SKM-1 treated with dmso at 0.1 percent for 144 hours (cell line): ENCODE results near the gene LYL1.

Experiments
- DNase-seq: peaks from one replicate; lab custom pipeline; 2025; ENCODE audit not compliant: unreplicated experiment; lab: John Stamatoyannopoulos, UW

LYL1 gene

DNA sequence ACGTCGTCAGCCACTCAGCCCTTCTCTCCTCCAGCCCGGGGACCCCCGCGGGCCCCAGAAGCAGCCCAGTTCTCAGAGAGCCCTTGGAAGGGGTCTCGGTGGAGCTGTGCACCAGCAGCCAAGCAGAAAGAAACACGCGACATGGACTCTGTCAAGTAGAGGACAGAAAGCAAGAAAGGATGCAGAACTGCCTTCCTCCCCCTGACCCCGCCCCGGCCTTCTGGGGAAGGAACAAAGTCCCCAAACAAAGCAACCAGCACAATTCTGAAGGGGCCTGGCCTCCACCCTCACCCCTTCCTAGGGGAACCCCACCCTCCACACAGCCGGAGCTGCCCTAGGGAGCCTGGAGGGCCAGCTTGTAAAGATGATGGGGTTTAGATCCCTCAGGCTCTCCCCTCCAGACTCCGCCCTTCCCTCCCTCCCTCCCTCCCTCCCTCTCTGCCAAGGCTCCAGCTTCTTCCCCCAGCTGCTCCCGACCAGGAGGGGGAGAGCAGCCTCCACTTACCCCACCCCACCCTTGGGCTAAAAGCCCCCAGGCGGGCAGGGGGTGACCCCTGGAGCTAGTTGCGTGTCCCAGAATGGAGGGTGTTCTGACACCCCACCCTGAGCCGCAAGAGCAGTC lies 7.8 kb downstream of the LYL1 start:
- DNase-seq: no peak

DNA sequence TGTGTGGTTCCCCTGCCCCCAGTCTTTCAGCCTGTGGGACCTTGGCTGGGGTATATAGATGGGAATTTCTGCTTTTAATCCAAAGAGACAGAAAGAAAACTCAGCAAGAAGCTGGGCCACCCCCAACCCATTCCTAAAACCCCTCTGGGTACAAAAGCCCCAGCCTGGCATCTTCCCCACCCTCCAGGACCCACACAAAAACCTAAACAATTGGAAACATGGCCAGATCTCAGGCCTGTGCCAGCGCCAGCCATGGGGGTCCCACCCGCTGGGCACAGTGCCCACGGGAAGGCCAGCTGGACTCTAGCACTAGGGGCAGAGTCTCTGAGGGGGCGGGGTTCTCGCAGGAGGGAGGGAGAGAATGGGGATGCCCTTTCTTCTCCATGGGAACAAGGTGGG lies 8.6 kb downstream of the LYL1 start:
- DNase-seq: no peak

DNA sequence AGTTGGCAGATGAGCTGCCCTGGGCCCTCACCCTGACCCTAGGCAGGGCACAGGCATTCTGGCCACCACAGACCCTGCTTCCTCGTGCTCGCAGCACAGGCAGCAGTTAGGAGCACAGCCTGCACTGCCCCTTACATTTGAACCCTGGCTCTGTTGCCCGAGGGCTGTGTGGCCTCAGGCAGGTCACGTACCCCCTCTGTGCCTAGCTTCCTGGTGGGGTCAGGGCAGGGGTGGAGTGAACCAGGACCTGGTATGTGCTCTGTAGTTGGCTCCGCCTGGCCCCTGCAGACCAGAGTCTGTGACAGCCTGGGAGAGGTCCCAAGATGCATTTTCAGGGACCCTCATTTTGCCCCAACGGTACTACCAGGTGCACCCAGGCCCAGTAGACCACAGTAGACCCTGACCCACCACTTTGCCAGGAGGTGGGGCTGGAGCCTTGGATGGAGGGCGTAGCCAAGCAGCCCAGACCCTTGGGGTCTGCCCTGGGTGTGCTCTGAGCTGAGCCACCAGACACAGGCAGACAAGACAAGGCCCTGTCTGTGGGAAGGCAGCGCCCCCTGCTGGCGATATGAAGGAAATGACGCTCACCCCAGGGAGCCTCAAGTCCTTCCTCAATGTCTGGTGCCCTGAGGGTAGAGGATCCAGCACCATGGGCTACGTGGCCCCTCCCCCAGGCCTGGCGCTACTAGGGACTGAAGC lies 9.1 kb downstream of the LYL1 start:
- peak; percentile 77 for DNase-seq

DNA sequence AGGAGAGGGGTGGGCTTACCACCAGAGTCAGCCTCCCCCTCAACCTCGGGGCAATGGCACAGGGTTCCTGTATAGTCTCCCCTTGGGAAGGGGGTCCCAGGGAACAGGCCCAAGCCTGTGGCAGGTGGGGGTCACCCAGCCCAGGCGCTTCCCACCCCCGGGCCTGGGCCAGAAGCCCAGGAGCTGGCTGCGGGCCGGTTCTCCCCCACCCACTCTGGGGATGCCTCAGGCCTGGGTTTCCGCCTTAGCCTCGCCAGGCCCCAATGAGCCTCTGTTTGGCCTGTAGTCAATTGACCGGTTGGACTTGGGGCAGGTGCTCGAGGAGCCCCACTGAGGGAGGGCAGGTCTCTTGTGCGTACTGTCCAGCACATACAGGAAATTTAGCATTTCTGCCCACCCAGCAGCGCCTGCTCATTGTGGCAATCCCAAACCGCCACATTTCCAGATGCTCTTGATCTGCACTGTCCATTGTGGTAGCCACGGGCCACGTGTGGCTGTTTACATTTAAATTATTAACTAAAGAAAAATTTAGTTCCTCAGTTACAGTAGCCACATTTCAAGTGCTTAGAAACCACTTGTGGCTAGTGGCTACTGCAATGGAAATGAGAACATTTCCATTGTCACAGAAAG lies 9.9 kb downstream of the LYL1 start:
- no peak for DNase-seq

DNA sequence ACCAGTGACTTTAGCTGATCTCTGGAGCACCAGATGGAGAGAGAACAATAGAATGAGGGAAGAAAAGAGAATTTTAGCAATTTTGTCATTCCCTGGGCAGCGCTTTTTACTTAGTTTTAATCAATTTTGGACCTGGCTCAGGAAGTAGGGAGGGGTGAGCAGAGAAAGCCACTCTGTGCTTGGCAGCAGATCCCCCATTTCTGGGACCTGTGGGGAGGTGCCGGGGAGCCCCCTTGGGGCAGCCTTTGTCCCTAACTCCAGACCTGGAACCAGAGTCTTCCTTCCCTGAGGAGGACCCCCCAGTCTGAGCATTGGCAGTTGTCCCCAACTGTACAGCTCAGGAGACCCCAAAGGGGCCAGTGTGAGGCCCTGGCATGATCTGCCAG lies 10.5 kb downstream of the LYL1 start:
- DNase-seq: no peak

DNA sequence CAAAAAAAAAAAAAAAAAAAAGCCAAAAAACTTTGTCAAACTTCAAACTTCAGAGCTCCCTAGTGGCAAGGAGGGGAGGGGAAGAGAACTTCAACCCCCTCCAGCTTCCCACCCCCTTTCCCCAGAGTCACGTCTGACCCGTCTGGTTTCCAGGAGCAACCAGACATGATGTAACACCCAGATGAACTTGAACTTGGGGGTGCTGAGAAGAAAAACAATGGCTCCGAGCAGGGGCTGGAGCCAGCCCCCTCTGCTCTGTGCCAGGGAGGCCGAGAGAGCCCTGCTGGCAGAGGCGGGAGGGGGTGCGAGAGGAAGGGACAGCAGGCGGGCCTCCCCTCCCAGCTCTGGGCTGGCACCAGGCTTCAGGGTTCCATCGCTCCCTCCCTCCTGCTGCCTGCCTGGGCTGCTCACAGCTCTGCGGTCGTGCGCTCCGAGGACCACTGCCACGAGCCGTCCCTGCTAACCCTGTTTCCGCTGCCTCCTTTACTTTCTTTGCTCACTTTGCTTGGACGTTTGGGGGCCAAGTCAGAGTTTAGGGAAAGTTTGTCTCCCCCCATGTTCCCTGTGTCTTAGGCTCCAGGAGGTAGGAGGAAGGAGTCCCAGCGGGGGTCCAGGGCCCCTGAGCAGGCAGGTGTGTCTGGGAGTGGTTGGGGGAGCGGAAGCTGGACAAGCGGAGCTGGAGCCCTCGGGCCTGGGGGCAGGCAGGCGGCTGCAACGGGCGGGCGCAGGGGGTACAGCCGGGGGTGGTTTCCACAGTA lies 11.1 kb downstream of the LYL1 start:
- no peak for DNase-seq

DNA sequence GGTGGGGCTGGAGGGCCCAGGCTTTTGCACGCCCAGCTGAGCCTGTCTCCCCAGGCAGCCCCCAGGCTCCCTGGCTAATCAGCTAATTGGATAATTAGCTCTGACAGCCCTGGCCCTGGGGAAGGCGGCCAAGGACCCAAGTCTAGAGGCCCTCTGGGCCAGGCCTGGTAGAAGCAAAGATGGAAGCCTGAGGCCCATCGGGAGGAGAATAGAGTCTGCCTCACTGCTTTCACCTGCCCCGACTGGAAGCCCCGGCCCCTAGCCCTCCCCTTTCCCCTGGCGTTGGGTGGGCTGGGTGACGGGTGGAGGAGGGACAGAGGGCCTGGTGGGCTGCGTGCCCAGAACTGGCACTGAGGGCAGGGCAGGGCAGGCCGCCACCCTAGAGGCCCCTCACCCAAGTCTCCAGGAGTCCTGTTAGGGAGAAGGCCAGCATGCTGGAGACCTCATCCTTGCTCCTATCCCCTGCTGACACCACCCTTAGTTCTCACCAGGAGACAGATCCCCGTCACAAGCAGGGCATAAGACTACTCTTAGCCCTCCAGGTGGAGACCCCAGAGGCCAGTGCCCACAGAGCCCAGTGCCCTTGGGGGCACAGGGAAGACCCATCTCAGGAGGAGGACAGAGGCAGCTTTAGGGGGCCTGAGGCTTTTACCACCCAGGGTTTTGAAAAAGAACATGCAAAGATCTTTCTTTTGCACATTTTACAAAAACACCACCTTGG lies 12.0 kb downstream of the LYL1 start:
- peak; percentile 51 for DNase-seq

DNA sequence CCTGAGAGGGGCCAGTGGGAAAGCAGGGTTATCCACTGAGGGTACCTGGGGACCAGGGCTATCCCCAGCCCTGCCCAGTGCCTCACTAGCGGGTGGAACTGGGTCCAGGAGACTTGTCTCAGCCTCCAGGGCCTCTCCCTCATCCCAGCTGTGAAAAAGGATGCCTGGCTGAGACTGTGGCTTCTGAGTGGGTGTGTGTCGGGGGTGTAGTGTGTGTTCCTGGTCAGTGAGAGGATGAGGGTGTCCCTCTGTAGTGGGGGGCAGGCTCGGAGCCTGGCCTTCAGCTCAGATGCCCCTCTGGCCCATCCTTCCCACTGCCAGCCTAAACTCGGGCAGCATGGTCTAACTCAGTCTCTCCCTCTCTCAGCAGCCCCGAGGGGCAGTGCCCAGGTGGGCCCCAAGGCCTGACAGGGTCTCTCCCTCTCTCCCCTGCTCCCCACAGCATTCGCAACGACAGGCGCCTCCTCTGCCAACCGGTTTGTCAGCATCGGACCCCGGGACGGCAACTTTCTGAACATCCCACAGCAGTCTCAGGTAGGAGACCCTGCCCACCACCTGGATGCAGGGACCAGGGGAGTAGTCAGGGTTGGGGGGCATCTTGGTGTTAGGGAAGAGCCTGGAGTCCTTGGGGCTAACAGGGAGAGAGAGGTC lies 12.7 kb downstream of the LYL1 start:
- DNase-seq: no peak

DNA sequence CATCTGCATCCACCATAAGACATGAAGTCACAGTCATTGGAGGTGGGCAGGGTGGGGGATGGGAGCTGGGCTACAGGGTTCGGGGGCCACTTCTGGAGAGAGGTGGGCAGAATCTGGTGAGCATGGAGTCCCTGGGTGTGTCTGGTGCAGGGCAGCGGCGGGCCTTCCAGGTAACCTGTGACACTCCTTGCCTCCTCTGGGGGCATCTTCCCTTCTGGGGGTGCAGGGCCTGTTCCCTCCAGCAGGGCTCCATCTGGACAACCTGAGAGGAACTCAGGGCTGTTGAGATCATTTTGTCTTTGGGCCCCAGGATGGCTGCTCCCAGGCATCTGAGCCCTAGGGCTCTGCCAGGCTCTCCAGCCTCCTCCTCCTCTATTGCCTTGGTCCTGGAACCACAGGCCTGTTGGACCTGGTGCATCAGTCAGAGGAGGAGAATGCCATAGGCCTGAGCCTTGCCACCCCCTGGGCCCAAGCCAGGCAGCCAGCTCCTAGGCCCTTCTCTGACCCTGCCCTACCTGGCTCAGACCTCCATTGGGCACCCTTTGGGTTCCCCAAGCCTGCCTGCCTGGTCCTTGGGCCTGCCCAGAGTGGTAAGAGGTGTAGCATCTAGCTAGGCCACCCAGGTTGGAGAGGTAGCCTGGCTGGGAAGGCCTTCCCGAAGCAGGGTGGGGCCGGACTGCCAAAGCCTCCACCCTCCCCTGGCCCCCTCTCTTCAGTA lies 13.4 kb downstream of the LYL1 start:
- no peak for DNase-seq

DNA sequence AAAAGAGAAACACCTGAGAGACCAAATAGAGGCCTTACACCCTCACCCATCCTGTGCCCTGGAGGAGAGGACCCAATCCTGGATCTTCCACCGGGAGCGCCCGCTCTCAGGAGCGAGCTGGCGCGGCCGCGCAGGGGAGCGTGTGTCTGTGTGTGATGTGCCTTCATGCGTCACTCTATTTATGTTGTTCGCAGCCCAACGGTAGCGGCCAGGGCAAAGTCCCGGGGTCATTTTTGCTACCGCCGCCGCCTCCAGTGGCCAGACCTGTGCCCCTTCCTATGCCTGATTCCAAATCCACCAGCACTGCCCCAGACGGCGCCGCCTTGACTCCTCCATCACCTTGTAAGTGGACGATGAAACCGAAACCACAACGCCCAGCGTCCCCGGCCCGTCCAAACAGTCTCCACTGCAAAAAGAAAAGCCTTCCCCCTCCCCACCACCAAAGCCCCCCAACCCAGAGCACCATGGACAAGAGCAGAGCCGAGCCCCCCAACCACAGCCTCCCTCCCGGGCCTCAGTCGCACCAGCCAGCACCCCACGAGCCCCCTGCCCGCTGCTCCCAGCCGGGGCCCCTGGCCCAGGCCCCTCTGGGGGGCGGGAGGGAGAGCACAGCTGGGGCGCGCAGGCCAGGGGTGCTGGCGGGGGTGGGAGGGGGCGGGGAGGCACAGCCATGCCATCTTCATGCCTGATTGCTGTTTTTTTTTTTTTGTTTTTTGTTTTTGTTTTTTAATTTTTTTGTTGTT lies 14.7 kb downstream of the LYL1 start:
- DNase-seq: no peak

DNA sequence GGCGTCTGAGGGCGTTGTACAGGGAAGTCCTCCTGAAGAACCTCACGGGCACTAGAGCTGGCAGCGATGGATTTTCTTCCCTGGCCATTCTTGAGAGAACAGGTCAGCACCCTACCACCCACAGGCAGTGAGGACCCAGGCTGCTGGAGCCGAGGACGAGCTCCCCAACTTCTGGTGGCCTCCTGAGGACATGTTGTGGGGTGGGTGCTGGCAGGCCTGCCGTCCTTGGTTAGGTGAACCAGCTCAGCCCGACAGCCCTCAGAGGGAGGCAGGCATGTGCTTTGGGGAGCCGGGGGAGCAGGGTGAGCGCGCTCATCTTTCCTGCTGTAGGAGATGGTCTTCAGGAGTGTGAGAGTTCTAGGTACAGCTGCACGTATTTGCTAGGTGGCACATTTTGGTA lies 15.4 kb downstream of the LYL1 start:
- no peak for DNase-seq

DNA sequence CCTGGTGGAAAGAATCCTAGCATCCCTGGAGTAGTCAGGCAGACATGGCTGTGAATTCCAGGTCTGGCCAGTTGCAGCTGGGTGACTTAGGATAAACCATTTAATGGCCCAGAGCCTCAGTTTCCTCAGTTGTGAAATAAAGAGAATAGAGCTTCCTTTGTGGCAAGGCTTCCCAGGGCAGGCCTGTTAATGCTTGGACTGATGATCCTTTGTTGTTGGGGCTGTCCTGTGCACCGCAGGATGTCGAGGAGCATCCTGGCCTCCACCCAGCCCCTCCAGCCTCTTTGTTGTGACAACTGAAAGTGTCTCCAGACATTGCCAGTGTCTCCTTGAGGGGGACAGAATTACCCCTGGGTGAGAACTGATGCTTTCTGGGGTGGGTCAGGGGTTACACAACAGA lies 16.3 kb downstream of the LYL1 start:
- no peak for DNase-seq

DNA sequence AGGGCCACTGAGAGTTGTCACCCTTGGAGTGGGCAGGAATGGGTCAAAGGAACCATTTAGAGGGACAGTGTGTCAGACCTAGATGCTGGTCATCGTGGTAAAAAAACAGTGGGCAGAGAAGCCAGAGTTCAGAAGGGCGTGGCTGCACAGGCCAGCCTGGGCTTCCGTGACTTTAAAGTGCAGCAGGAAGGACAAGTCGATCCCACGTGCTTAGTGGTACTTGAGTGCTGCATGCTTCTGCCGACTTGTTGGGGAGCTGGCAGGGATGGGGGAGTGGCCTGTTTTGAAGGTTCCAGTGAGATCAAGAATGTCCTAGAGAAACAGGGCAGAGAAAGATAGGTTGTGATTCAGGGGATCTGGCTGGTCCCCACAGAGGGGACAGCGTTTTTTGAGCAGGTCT lies 17.0 kb downstream of the LYL1 start:
- no peak for DNase-seq

DNA sequence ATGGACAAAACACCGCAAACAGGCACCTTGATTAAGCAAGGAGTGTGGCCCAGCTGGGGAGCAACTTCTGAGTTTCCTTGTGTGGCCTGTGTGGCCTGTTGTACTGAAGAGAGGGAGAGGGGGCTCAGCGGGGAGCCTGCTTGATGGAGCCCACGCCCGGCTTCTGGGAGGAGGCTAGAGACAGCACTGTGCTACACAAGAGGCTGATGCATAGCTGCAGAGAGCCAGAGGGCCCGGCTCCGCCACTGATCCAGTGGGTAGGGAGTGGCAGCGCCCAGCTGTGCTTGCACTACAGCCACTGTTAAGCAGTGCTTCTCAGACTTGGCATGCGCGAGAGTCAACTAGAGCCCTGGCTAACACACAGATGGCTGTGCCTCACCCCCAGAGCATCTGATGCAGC lies 19.0 kb downstream of the LYL1 start:
- DNase-seq: no peak

DNA sequence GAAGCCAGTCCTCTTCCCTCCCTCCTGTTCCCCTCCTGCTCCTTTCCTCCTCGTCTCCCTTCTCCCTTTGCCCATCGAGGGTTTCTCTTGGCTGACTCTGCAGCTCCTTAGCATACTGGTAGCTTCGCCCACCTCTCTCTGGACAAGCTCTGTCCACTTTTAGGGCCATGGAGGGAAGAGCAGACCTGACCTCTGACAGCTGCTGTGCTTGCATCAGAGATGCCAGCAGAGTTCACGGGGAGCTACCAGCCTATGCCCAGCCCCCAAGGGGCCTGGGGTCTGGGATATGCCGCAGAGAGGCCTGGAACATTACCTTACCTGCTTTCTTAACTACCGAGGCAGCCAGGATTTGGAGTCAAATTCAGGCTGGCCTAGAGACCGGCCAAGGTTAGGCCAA lies 19.7 kb downstream of the LYL1 start:
- DNase-seq: no peak

DNA sequence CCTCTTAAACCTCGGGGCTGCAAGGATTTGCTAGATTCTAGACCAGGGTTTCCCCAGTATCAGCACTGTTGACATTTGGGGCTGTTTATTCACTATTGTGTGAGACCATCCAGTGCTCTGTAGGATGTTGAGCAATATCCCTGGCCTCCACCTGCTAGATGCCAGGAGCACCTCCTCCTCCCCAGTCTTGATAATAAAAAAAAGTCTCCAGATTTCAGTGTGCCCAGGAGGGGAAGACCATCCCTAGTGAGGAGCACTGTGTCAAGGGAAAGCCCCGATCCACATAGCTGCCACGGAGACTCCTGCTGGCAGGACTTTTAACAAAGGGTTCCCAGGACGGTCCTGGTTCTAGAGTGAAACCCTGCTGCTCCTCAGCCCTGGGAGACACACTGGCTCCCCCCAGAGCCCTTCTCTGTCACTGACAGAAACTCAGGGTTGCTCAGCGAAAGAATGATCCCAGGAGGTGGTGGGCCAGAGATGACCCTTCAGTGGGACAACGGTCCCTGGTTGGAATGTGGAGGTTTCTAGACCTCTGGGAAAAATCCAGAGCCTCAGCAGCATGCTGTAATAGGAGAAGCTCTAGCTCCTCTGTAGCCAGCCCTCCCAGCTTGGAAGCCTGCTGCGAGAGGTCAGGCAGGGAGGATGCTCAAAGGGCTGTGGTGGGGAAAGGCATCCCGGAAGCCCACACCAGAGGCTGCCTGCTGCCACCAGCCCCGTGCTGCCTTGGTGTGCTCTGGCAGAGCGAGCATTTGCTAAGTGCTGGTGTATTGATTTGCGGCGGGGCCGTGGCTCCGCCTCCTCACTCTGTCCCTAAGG lies 20.3 kb downstream of the LYL1 start:
- DNase-seq: no peak

DNA sequence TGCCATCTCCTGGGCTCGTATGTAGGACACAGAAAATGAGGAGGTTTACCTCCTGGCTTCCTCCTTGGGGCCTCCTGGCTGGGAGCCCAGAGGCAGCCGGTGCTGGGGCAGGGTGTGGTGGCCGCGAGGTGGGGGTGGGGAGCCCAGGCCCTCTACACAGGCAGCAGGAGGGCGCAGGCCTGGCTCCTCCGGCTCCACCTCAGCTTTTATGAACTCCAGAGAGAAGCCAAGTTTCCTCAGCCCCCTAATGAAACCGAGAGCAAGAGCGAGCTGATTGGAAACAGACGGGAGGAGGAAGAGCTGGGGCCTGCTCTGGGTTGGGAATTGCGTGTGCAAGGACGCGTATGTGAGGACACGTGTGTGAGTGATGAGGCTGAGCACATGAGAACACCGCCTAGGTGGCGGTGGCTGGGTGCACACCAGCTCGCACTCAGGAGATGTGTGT lies 23.1 kb downstream of the LYL1 start:
- DNase-seq: no peak

DNA sequence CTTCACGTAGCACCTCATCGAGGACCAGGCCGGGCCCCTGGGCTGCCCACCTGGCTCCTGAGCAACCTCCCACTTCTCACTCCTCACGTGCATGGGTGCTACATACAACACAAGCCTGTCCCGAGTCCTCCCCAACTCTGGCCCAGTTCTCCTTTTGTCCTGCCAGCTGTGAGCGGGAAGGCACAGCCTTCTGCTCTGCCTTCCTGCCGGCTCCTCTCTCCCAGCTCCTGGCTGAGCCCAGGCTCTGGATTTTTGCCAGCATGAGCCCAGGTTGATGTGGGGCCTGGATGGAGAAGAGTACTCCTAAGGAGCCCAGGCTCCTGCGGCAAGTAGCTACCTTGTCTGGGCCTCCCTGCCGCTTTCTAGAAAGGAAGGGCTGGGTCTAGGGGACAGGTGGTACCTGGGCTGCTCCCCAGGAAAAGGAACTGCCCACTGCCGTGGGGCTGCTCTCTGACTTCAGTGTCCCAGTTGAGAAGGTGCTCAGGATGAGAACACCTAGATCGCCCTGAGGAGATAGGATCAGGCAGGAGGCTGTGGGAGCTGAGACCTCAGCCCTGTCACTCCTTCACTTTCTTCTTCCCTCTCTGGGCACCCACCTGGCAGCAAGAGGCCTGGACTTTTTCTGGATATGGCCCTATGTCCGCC lies 23.6 kb downstream of the LYL1 start:
- no peak for DNase-seq
